Measurements from ENCODE around the gene IFT80.

DNA sequence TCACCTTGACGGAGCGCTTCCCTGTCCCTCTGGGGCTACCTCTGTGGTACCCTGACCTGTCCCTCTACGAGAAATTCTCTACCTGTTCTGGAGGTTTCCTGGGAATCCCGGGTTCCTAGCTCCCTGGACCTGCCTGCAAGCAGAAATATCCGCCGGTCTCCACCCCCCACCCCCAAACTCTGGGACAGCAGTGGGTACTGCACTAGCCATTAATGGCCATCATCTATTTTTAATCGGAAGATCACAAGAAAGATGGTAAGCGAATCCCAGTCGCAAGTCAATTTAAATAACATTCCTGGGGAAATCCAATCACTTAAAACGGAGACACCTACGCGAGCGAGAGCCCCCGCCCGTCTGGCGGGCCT is 174.2 kb downstream of the IFT80 start:
- TF ChIP-seq CTCF (IDR thresholded peaks at IDR 0.05) (no peak), EZH2 (IDR thresholded peaks at IDR 0.05) (peak; percentile 85)

Measured in neural progenitor cell (in vitro differentiated cells).